HepG2 (cell line): Measurements from ENCODE around the gene BRMS1. TPM values are rescaled to one million over a fixed set of nuclear protein-coding genes. Genes with fewer than 3 reads are reported as not detected.
A peak's percentile ranks its signal among the peaks of the same experiment; 100 is the strongest.

Source experiments
- ATAC-seq: fragments of 200-7000 bp; cut with Tn5 transposase; 3 replicates; pipeline ENCODE4 v1.9.1; 2020; ENCODE audit warnings: mild to moderate bottlenecking, moderate library complexity
- BruUV-seq: library from RNA; stranded (reverse); fragments of 400-500 nt; replicated peaks from 2 replicates; lab custom pipeline; 2021; lab: Mats Ljungman, UMichigan
- CTCF ChIA-PET: fragments of 300-600 bp; formaldehyde crosslinking; extraction: SDS; loops from one replicate; lab custom pipeline; 2021; ENCODE audit warnings: low total read pairs, inconsistent platforms, low intra/inter-chr PET ratio; lab: Yijun Ruan, JAX
- POLR2A ChIA-PET: fragments of 350-600 bp; sonication (Branson Sonifier 250); formaldehyde crosslinking; loops from one replicate; lab custom pipeline; 2020; ENCODE audit warnings: antibody characterized with exemption, inconsistent platforms; lab: Yijun Ruan, JAX
- DNase-seq: peaks from one replicate; pipeline ENCODE4 v3.0.0-alpha.2; 2015; ENCODE audit warnings: low spot score
- FAIRE-seq: peaks from 3 replicates; lab custom pipeline; 2011; peaks lifted over from hg19 to GRCh38; lab: Jason Lieb, UNC
- H2AFZ ChIP-seq: one replicate; pipeline ENCODE4 v1.6.1; 2011; ENCODE audit warnings: low read length, inconsistent platforms
- H3K27ac ChIP-seq: fragments of 300-600 bp; 3 replicates; pipeline ENCODE4 v1.8.0; 2011; ENCODE audit warnings: mixed run types, mild to moderate bottlenecking, mixed read lengths, low read length, inconsistent platforms; ENCODE audit not compliant: insufficient read depth; ENCODE audit errors: extremely low read length
- H3K27me3 ChIP-seq, 2 experiments: fragments of 200-600 bp in 1 of 2; 2 replicates in 1 of 2; 3 replicates in 1 of 2; pipeline versions ENCODE4 v1.6.0 to v1.8.0; 2011; ENCODE audit warnings: low read length in 2 of 2, mild to moderate bottlenecking in 2 of 2, moderate library complexity in 2 of 2, inconsistent platforms in 1 of 2; ENCODE audit not compliant: insufficient read depth in 2 of 2, control insufficient read depth in 1 of 2
- H3K36me3 ChIP-seq, 2 experiments: fragments of 200-600 bp in 1 of 2; replicated peaks in 1 of 2; 2 replicates in 1 of 2; 3 replicates in 1 of 2; pipeline versions ENCODE4 v1.5.1 to v1.8.0; 2011; ENCODE audit warnings: low read length in 2 of 2, inconsistent platforms in 1 of 2; ENCODE audit not compliant: insufficient read depth in 2 of 2, control insufficient read depth in 1 of 2
- H3K4me1 ChIP-seq: 2 replicates; pipeline ENCODE4 v1.5.1; 2012; ENCODE audit warnings: low read length, inconsistent platforms; ENCODE audit not compliant: insufficient read depth
- H3K4me2 ChIP-seq: 2 replicates; pipeline ENCODE4 v1.6.0; 2011; ENCODE audit warnings: low read depth, low read length, inconsistent platforms
- H3K4me3 ChIP-seq, 3 experiments: fragments of 200-600 bp in 1 of 3; sonication (generic), shearing (Covaris generic) in 1 of 3; replicated peaks in 1 of 3; 2 replicates each; pipeline ENCODE4 v1.5.1; 2011 to 2016; ENCODE audit warnings: low read length in 3 of 3, inconsistent platforms in 2 of 3, low read depth in 2 of 3, mild to moderate bottlenecking in 2 of 3, control low read depth in 1 of 3, mixed read lengths in 1 of 3; ENCODE audit not compliant: insufficient read depth in 1 of 3
- H3K79me2 ChIP-seq: one replicate; pipeline ENCODE4 v1.6.1; 2011; ENCODE audit warnings: low read length, inconsistent platforms; ENCODE audit not compliant: insufficient read depth
- H3K9ac ChIP-seq: 2 replicates; pipeline ENCODE4 v1.6.0; 2011; ENCODE audit warnings: mild to moderate bottlenecking, low read depth, low read length, inconsistent platforms; ENCODE audit not compliant: insufficient read depth
- H3K9me3 ChIP-seq: 2 replicates; pipeline ENCODE4 v1.5.1; 2012; ENCODE audit warnings: mild to moderate bottlenecking, low read length
- H4K20me1 ChIP-seq: 2 replicates; pipeline ENCODE4 v1.6.0; 2011; ENCODE audit warnings: inconsistent platforms, mild to moderate bottlenecking, low read length, moderate library complexity; ENCODE audit not compliant: insufficient read depth
- BRD4 ChIP-seq: sonication (generic); formaldehyde crosslinking; IDR thresholded peaks from 2 replicates; pipeline ENCODE4 v1.4.0; 2020; ENCODE audit warnings: missing genetic modification reagents
- DPF2 ChIP-seq: sonication (generic); formaldehyde crosslinking; IDR thresholded peaks from 2 replicates; pipeline ENCODE4 v1.4.0; 2020; ENCODE audit warnings: mild to moderate bottlenecking, low read depth, missing genetic modification reagents, borderline replicate concordance
- FOXA3 ChIP-seq: IDR thresholded peaks from 2 replicates; pipeline ENCODE4 v1.6.1; 2016; ENCODE audit warnings: missing genetic modification reagents, missing compliant biosample characterization
- GATA4 ChIP-seq: sonication (generic); IDR thresholded peaks from 2 replicates; pipeline ENCODE4 v1.6.1; 2016; ENCODE audit warnings: antibody characterized with exemption, low read depth, borderline replicate concordance
- MAX ChIP-seq: IDR thresholded peaks from 2 replicates; pipeline ENCODE4 v1.6.1; 2012; ENCODE audit warnings: inconsistent platforms
- NFKB2 ChIP-seq: sonication (generic); formaldehyde crosslinking; IDR thresholded peaks from 2 replicates; pipeline ENCODE4 v1.4.0; 2020; ENCODE audit warnings: missing genetic modification reagents, borderline replicate concordance
- NRL ChIP-seq: sonication (generic); formaldehyde crosslinking; IDR thresholded peaks from 2 replicates; pipeline ENCODE4 v1.5.0; 2020; ENCODE audit warnings: missing genetic modification reagents, mild to moderate bottlenecking, moderate library complexity, borderline replicate concordance
- REL ChIP-seq: sonication (generic); formaldehyde crosslinking; conservative IDR thresholded peaks from 2 replicates; pipeline ENCODE4 v1.8.0; 2022; ENCODE audit warnings: mild to moderate bottlenecking, missing genetic modification reagents, moderate library complexity
- SOX6 ChIP-seq, 2 experiments: fragments of 450-650 bp in 1 of 2; sonication (generic) in 1 of 2; formaldehyde crosslinking in 1 of 2; IDR thresholded peaks; 2 replicates each; pipeline versions ENCODE4 v1.4.0 to v1.6.1; 2017 to 2020; ENCODE audit warnings: antibody characterized with exemption in 1 of 2, mild to moderate bottlenecking in 1 of 2, missing genetic modification reagents in 1 of 2
- TARDBP ChIP-seq: sonication (generic); formaldehyde crosslinking; IDR thresholded peaks from 2 replicates; pipeline ENCODE4 v1.8.0; 2022; ENCODE audit warnings: mild to moderate bottlenecking, missing genetic modification reagents
- TFDP1 ChIP-seq: IDR thresholded peaks from 2 replicates; pipeline ENCODE4 v1.6.1; 2016; ENCODE audit warnings: missing compliant biosample characterization, missing genetic modification reagents, borderline replicate concordance
- ZNF264 ChIP-seq: sonication (generic); formaldehyde crosslinking; IDR thresholded peaks from 2 replicates; pipeline ENCODE4 v1.4.0; 2020; ENCODE audit warnings: missing genetic modification reagents
- ZNF282 ChIP-seq: fragments of 450-650 bp; IDR thresholded peaks from 2 replicates; pipeline ENCODE4 v1.6.1; 2018; ENCODE audit not compliant: partially characterized antibody
- ZNF501 ChIP-seq: sonication (generic); formaldehyde crosslinking; IDR thresholded peaks from 2 replicates; pipeline ENCODE4 v1.5.1; 2020; ENCODE audit warnings: mild to moderate bottlenecking, moderate library complexity, missing genetic modification reagents
- WGBS: methylation state at CpG from one replicate; pipeline ENCODE4 v1.1.6; 2017; ENCODE audit warnings: low lambda C conversion rate; 5-methylcytosine and 5-hydroxymethylcytosine counted together
- in situ Hi-C: cut with HindIII; loops from 2 replicates; pipeline ENCODE4 v1.10.0; 2017; ENCODE audit warnings: low pct_unique_long_range_greater_than_20kb; ENCODE audit not compliant: extremely low pct_ligation_motif_present
- intact Hi-C: fragments of 100-400 bp; cut with micrococcal nuclease; formaldehyde crosslinking; loops from one replicate; pipeline ENCODE4 v1.10.0; 2022; ENCODE audit not compliant: unreplicated experiment
- polyA plus RNA-seq, 8 experiments: library from polyadenylated mRNA; depleted of rRNA in 3 of 8; stranded (reverse) in 7 of 8; unstranded in 1 of 8; fragments of >200 nt; fragmentation: Illumina TruSeq in 4 of 8; extraction: Trizol in 4 of 8; gene quantifications; 2 replicates each; pipeline versions ENCODE4 v1.2.1 to v1.2.3, GENCODE V29; 2011 to 2016; ENCODE audit warnings: low read depth in 4 of 8, missing spikeins in 1 of 8, mixed read lengths in 1 of 8; ENCODE audit not compliant: insufficient read depth in 1 of 8
- total RNA-seq, 5 experiments: library from RNA; depleted of rRNA; stranded (reverse); fragments of >200 nt; fragmentation: Illumina TruSeq; extraction: Trizol; gene quantifications; 2 replicates each; pipeline ENCODE4 v1.2.3, GENCODE V29; 2016; ENCODE audit warnings: low read depth in 1 of 5
- TF ChIP-seq, protein P1 (sequence below): sonication (generic); formaldehyde crosslinking; IDR thresholded peaks from 2 replicates; pipeline ENCODE4 v1.4.0; 2020; ENCODE audit warnings: missing genetic modification reagents
- TF ChIP-seq, protein P2 (sequence below): sonication (generic); formaldehyde crosslinking; IDR thresholded peaks from 2 replicates; pipeline ENCODE4 v1.5.0; 2020; ENCODE audit warnings: mild to moderate bottlenecking, missing genetic modification reagents

BRMS1 gene
- total and polyA plus RNA-seq, 2 of the 13 experiments (the other 11 are each of a cell fraction or from before 2014, with no cell fraction given) = 15.8 to 55.7 TPM

DNA sequence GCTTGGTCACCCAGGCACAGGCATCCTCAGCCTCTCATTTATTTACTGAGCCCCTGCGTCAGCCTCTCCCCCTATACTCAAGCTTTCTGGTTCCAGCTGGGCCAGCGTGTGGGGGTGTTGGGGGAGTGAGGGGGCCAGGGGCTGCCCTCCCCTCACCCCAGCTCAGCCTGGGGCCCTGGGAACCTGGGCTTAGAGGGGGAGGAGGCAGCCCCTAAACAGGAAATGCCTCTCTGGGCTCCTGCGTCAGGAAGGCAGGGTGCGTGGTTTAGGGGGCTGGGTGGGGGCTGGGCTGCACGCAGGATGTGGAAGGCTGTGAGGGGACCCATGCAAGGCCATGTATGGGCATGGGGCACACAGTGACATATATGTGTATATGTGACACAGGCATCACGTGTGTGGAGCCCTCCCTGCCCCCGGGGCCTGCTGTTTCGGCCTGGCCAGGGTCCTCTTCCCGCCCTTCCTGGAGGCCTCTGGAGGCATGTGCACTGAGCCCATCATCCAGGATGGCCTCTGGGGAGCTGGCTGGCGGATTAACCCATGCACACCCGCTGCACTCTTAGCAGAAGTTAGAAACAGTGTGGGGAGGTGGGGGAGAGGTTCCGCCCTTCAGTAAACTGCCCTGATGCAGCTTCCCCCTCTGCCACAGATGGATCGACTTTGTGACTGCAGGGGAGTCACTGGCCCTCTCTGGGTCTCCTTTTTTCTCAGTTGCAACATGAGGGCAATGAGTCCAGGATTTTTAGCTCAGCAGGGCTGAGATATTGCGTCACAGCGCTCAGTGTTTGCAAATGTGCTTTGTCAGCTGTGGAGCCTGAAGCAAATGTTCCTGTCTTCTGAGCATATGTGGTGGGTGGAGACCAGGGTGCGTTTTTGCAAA is 26.9 kb downstream of the BRMS1 start:
- Histone ChIP-seq H3K27me3 (0 out of 5 replicates have a peak, but pooled peaks cover 0 to 6% of the 10 kb centered on the region in 2 experiments), H3K36me3 (no peaks in the 10 kb centered on the region), H4K20me1 (no peaks in the 10 kb centered on the region), H3K4me2 (peak overlapping the region; percentile 78), H3K4me3 (peak overlapping the region; percentile 11 to 66 (median 24)), H3K27ac (peak overlapping the region; percentile 32), H2AFZ (no peak overlapping the region), H3K4me1 (peaks cover 50% of the 10 kb centered on the region), H3K9me3 (no peaks in the 10 kb centered on the region), H3K9ac (peak overlapping the region; percentile 40), H3K79me2 (no peaks in the 10 kb centered on the region)
- peak; percentile 10 for ATAC-seq
- FAIRE-seq = peak; percentile 66
- peak; percentile 70 for DNase-seq
- no TSS peak for BruUV-seq
- POLR2A ChIA-PET = interaction anchor here (1.0 to 3.7 kb wide), 9 partner anchors 9 to 50 kb away, joined by 3 to 28 read pairs (median 6); partner anchors contain the start of genes B4GAT1, RIN1 and YIF1A
- CTCF ChIA-PET = no interaction called here
- in situ Hi-C loops (no loop called here), intact Hi-C loops (loop anchor here (10.0 kb wide), 1 partner anchor 67 kb away; no protein-coding TSS in a partner anchor)
- WGBS = 10% methylated on average over 6 of the region's 16 CpGs
- TF ChIP-seq GATA4 = no peak
- no peak for TF ChIP-seq NRL
- no peak for TF ChIP-seq ZNF264 (CRISPR knock-in tag)
- TF ChIP-seq MAX = peak; percentile 71
- TF ChIP-seq NFKB2 (CRISPR knock-in tag) = peak; percentile 57; the same call in 1 of the 2 replicates
- TF ChIP-seq ZNF282 = no peak
- TF ChIP-seq SOX6 (IDR thresholded peaks at IDR 0.05) = no peak
- TF ChIP-seq SOX6 (CRISPR knock-in tag; IDR thresholded peaks at IDR 0.05) = peak; percentile 42
- TF ChIP-seq BRD4 (CRISPR knock-in tag) = no peak
- TF ChIP-seq, protein P1, sequence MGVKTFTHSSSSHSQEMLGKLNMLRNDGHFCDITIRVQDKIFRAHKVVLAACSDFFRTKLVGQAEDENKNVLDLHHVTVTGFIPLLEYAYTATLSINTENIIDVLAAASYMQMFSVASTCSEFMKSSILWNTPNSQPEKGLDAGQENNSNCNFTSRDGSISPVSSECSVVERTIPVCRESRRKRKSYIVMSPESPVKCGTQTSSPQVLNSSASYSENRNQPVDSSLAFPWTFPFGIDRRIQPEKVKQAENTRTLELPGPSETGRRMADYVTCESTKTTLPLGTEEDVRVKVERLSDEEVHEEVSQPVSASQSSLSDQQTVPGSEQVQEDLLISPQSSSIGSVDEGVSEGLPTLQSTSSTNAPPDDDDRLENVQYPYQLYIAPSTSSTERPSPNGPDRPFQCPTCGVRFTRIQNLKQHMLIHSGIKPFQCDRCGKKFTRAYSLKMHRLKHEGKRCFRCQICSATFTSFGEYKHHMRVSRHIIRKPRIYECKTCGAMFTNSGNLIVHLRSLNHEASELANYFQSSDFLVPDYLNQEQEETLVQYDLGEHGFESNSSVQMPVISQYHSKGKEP = no peak
- no peak for TF ChIP-seq DPF2 (CRISPR knock-in tag)
- 0 out of 2 replicates have a peak, but pooled peaks have one; percentile 21 for TF ChIP-seq FOXA3 (CRISPR knock-in tag)
- TF ChIP-seq, protein P2, sequence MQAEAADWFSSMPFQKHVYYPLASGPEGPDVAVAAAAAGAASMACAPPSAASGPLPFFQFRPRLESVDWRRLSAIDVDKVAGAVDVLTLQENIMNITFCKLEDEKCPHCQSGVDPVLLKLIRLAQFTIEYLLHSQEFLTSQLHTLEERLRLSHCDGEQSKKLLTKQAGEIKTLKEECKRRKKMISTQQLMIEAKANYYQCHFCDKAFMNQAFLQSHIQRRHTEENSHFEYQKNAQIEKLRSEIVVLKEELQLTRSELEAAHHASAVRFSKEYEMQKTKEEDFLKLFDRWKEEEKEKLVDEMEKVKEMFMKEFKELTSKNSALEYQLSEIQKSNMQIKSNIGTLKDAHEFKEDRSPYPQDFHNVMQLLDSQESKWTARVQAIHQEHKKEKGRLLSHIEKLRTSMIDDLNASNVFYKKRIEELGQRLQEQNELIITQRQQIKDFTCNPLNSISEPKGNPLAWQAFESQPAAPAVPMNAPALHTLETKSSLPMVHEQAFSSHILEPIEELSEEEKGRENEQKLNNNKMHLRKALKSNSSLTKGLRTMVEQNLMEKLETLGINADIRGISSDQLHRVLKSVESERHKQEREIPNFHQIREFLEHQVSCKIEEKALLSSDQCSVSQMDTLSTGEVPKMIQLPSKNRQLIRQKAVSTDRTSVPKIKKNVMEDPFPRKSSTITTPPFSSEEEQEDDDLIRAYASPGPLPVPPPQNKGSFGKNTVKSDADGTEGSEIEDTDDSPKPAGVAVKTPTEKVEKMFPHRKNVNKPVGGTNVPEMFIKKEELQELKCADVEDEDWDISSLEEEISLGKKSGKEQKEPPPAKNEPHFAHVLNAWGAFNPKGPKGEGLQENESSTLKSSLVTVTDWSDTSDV (CRISPR knock-in tag) = no peak
- peak; percentile 29; the same call in 1 of the 2 replicates for TF ChIP-seq TARDBP (CRISPR knock-in tag)
- TF ChIP-seq REL (CRISPR knock-in tag) = no peak
- TF ChIP-seq TFDP1 (CRISPR knock-in tag) = peak; percentile 75; the same call in 1 of the 2 replicates
- TF ChIP-seq ZNF501 (CRISPR knock-in tag) = peak; percentile 23; the same call in 1 of the 2 replicates
